Activated CD8-positive, alpha-beta memory T cell treated with anti-CD3 and anti-CD28 coated beads for 24 hours (primary cell): ENCODE measurements around the gene CFAP73.

Experiments used
- DNase-seq: peaks from one replicate; pipeline ENCODE4 v3.0.0-alpha.2; 2020

CFAP73 gene

GRCh38 chr12:113142886-113143332 lies 6.6 kb upstream of the CFAP73 start:
- no peak for DNase-seq

DNA sequence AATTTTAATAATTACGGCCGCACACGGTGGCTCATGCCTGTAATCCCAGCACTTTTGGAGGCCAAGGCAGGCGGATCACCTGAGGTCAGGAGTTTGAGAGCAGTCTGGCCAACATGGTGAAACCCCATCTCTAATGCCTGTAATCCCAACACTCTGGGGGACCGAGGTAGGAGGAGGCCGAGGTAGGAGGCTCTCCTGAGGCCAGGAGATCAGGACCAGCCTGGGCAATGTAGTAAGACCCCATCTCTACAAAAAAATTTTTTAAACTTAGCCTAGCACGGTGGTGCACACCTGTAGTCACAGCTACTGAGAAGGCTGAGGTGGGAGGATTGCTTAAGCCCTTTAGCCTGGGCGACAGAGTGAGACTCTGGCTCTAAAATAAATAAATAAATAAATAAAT lies 5.6 kb upstream of the CFAP73 start:
- DNase-seq: no peak

DNA sequence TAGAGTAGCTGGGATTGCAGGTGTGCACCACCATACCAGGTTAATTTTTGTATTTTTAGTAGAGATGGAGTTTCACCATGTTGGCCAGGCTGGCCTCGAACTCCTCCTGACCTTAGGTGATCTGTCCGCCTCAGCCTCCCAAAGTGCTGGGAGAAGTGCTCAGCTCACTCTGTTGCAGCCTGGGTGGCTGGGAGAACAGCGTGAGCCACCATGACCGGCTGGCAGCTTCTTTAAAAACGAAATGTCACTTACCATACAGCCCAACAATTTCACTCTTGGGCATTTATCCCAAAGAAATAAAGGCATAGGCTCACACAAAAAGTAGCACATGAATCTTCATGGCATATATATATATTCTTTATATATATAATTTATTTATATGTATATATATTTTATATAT lies 4.7 kb upstream of the CFAP73 start:
- DNase-seq: no peak

DNA sequence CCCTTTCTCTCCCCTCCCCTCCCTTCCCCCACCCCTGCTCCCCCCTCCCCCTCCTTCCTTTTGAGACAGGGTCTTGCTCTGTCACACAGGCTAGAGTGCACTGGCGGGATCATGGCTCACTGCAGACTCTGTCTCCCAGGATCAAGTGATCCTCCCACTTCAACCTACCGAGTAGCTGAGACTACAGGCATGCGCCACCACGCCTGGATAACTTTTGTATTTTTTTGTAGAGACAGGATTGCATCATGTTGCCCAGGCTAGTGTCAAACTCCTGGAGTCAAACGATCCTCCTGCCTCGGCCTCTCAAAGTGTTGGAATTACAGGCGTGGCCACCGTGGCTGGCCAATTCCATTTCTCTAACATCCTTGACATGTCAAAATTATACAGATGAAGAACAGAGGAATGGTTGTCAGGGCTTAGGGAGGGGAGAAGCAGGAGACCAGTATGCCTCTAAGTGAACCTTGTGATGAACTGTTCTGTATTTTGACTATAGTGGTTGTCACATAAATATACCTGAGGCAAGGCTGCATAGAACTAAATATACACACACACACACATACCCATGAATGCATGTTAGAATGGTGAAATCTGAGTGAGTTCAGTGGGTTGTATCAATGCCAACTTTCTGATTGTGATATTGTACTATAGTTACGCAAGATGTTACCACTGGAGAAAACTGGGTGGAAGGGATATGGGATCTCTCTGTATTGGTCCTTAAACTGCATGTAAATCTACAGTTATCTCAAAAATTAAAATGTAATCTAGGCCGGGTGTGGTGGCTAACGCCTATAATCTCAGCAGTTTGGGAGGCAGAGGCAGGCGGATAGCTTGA lies 3.6 kb upstream of the CFAP73 start:
- no peak for DNase-seq

DNA sequence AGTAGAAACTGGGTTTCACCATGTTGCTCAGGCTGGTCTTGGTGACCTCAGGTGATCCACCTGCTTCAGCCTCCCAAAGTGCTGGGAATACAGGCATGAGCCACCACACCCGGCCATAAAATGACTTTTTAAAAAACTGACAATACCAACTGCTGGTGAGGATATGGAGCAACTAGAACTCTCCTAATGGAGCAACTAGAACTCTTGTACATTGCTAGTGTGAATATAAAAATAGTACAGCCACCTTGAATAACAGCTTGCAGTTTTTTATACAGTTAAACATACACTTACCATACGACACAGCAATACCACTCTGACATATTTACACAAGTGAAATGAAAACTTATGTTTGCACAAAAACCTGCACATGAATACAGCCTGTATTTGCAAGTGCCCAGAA lies 2.5 kb upstream of the CFAP73 start:
- DNase-seq: no peak

GRCh38 chr12:113151655-113152054 lies 2.1 kb downstream of the CFAP73 start:
- DNase-seq: no peak

DNA sequence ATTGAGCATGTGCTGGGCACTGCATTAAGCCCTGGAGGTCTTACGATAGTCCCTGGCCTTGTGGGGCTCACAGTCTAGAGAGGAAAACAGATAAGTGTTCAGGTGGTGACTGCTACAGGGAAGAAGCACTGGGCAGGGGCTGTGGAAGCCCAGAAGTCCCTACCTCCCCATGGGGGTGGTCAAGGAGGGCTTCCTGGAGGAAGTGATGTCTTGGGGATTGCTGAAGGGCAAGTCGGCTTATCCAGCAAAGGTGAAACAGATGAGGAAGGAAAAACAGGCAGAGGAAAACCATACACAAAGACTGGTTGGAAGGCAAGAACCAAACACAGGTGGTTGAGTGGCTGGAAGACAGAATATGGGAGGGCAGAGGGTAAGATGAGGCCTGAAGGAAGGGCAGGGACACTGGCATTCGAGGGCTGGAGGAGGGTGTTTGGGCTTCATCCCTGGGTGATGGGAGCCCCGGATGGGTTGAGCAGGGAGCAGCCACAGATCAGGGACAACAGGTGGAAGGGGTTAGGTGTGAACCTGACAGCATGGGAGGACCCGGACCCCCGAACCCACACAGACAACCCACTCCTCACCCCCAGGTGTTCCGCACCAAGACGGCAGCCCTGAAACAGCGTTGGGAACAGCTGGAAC lies 2.8 kb downstream of the CFAP73 start:
- no peak for DNase-seq

DNA sequence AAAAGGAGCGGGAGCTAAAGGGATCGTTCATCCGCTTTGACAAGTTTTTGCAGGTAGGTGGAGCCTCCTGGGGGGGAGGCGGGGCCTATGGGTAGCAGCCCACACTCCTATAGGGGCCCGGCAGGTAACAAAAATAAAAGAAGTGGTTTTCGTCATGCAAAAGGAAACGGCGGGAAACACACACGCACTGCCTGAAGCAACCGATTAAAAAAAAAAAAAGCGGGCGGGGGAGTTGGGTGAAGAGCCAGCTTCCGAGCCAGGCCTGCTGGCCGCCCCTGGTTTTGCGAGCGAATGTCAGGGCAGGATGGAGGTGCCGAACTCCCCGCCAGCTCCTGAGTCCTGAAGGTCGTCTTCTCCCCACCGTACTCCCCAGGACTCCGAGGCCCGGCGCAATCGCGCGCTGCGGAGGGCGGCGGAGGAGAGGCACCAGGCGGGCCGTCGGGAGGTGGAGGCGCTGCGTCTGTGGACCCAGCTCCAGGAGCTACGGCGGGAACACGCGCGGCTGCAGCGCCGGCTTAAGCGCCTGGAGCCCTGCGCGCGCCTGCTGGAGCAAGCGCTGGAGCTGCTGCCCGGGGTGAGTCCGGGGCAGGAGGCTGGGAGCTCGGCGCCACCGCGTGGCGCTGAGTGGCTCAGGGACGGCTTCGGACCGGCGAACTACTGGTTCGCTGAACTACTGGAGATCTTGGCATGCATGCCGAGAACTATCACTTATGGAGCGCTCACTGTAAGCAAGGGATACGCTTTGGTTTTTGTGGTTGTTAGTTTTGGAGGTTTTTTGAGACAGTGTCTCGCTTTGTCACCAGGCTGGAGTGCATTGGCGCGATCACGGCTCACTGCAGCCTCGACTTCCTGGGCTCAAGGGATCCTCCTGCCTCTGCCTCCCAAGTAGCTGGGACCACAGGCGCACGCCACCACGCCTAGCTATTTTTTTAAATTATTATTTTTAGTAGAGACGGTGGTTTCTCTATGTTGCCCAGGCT lies 3.6 kb downstream of the CFAP73 start:
- DNase-seq: peak; percentile 80

DNA sequence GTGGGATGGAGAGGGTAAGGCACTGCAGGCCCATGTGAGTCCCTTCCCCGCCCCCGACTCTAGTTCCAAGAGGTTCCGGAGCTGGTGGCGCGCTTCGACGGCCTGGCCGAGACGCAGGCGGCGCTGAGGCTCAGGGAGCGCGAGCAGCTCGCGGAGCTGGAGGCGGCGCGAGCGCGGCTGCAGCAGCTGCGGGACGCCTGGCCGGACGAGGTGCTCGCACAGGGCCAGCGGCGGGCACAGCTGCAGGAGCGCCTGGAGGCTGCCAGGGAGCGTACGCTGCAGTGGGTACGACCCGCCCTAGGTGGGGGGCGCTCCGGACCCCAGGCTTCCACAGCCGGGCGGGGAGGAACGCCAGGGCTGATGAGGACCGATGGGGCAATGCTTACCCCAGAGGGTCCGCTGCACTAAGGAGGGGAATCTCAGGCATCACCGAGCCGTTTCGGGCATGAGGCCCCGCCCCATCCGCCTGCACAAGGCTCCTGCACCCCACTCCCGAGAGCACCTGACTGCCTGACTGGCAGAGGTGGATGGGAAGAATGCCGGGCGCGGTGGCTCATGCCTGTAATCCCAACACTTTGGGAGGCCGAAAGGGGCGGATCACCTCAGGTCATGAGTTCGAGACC lies 4.9 kb downstream of the CFAP73 start:
- DNase-seq: no peak

DNA sequence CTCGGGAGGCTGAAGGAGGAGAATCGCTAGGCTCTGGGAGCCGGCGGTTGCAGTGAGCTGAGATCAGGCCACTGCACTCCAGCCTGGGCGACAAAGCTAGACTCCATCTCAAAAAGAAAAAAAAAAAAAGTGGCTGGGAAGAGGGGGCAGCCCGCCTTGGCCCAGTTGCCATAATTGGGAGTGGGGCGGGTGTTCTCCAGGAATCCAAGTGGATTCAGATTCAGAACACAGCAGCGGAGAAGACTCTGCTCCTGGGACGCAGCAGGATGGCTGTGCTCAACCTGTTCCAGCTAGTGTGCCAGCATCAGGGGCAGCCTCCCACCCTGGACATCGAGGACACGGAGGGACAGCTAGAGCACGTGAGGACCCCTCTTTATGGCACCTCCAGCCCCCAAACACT lies 5.5 kb downstream of the CFAP73 start:
- DNase-seq: no peak

GRCh38 chr12:113155646-113156045 lies 6.1 kb downstream of the CFAP73 start:
- no peak for DNase-seq

DNA sequence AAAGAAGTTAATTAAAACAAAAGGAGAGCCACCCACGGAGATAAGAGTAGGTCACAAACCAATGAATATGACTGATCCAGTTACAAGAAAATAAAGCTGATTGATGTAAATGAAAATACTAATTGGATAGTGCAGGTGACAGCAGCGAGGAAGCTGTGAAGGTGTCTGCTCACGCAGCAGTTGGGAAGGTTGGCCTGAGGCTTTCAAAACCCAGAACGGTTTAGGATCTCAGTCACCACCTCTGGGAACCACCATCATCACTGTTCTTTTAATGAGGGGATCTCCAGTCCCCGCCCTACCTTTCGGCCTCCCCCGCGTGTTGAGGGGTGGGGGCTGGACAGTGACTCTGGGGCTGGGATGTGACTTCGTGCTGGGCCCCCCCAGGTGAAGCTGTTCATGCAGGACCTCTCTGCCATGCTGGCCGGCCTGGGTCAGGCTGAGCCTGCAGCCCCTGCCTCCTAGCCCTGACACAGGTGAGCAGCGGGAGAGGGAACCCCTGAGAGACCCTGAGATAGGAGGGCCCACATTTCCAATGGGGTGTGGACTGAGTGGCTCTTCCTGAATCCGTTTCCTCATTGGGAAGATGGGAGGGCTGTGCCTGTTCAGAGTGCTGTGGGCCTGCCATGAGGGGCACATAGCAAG lies 7.8 kb downstream of the CFAP73 start:
- no peak for DNase-seq

DNA sequence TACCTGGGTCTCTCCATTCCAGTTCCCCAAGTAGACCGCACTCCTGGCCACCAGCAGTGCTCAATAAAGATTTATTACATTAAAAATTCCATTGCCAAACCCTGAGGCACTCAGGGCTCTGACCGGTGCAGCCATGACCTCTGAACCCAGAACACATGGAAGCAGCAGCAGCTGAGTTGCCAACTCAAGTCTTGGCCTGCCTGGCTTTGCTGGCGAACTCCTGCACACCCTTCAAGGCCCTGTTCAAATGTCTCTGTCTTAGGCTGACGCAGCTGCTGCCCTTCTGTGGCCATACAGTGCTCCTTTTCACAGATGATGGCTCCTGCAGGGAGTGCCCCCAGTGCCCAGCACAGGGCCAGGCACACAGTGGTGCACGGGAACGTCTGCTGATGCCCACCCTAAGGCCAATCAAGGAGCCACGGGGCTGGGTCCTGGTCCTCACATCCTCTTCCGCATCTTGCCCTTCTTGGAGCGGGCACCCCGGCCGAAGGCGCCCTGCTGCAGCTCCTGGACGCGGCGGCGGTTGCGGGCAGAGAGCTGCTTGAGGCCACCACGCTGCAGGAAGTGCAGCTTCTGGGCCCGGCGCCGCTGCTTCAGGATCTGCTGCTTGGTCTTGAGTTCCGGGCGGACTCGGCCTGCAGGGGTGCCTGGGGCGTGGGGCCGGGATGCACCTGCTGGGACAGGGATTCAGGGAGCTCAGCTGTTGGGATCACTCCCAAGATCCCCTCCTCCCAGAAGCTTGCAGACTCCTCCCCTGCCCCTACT lies 9.1 kb downstream of the CFAP73 start:
- no peak for DNase-seq

- no peak for DNase-seq
Observed at GRCh38 chr12:113159937-113160336, 10.4 kb downstream of the CFAP73 start.

DNA sequence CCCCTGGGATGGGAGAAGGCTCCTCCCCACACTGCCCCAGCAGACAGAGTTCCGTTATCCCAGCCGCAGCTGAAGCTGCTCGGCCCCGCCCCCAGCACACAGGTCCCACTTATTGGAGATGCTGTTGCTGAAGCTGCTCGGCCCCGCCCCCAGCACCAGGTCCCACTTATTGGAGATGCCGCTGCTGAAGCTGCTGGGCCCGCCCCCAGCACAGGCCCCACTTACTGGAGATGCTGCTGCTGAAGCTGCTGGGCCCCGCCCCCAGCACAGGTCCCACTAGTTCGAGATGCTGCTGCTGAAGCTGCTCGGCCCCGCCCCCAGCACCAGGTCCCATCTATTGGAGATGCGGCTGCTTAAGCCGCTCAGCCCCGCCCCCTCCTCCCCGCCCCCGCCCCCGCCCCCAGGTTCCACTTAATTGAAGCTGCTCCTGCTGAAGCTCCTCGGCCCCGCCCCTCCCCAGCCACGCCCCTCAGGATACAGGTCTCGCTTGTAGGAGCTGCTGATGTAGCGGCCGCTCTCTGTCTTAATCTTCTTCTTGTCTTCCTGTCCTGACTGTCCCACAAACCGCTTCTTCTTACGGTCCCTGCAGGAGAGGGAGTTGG lies 12.0 kb downstream of the CFAP73 start:
- no peak for DNase-seq

GRCh38 chr12:113162102-113163029 lies 12.8 kb downstream of the CFAP73 start:
- DNase-seq: no peak

- no peak for DNase-seq
Observed at GRCh38 chr12:113163030-113163360, 13.5 kb downstream of the CFAP73 start.

- DNase-seq: no peak
Observed at GRCh38 chr12:113164014-113164413, 14.5 kb downstream of the CFAP73 start.

- no peak for DNase-seq
Observed at GRCh38 chr12:113165521-113166450, 16.3 kb downstream of the CFAP73 start.
